SK-N-SH (cell line): ENCODE data around the gene CDC37. TPM values are rescaled to one million over a fixed set of nuclear protein-coding genes. Genes with fewer than 3 reads are reported as not detected.

Experiments used
- CTCF ChIA-PET: fragments of 300-600, 350-600 bp; formaldehyde crosslinking; extraction: SDS; loops from one replicate; lab custom pipeline; 2021; lab: Yijun Ruan, JAX
- POLR2A ChIA-PET: fragments of 350-600 bp; sonication (Branson Sonifier 250); formaldehyde crosslinking; extraction: SDS; loops from one replicate; lab custom pipeline; 2020; ENCODE audit warnings: antibody characterized with exemption, inconsistent platforms; lab: Yijun Ruan, JAX
- DNase-seq: peaks from one replicate; pipeline ENCODE4 v3.0.0; 2012
- H2AFZ ChIP-seq: fragments of 200-600 bp; sonication (generic); 2 replicates; pipeline ENCODE4 v1.8.1; 2016; ENCODE audit warnings: antibody characterized with exemption, mild to moderate bottlenecking, low read depth
- H3F3A ChIP-seq: fragments of 200-600 bp; sonication (generic); replicated peaks from 2 replicates; pipeline ENCODE3; 2016; ENCODE audit warnings: antibody characterized with exemption, mild to moderate bottlenecking; ENCODE audit not compliant: insufficient read depth
- H3K27ac ChIP-seq, 2 experiments: fragments of 200-500 bp in 1 of 2; fragments of 200-600 bp in 1 of 2; sonication (Bioruptor generic) in 1 of 2; sonication (generic), shearing (Covaris generic) in 1 of 2; 2 replicates each; pipeline versions ENCODE4 v1.5.1 to v1.6.1; 2014 to 2016; ENCODE audit warnings: low read depth in 2 of 2, inconsistent platforms in 1 of 2, low read length in 1 of 2, mild to moderate bottlenecking in 1 of 2, mixed read lengths in 1 of 2
- H3K27me3 ChIP-seq: fragments of 200-600 bp; sonication (generic), shearing (Covaris generic); 2 replicates; pipeline ENCODE4 v1.6.1; 2016; ENCODE audit warnings: mixed run types; ENCODE audit not compliant: insufficient read depth
- H3K36me3 ChIP-seq, 2 experiments: fragments of 200-500 bp in 1 of 2; fragments of 200-600 bp in 1 of 2; sonication (Bioruptor generic) in 1 of 2; sonication (generic) in 1 of 2; replicated peaks in 1 of 2; 2 replicates each; pipeline versions ENCODE3 to v1.5.1; 2014 to 2016; ENCODE audit warnings: low read length in 1 of 2, mild to moderate bottlenecking in 1 of 2; ENCODE audit not compliant: insufficient read depth in 2 of 2, control insufficient read depth in 1 of 2
- H3K4me1 ChIP-seq, 2 experiments: fragments of 200-500 bp in 1 of 2; fragments of 200-600 bp in 1 of 2; sonication (Bioruptor generic) in 1 of 2; sonication (generic), shearing (Covaris generic) in 1 of 2; 2 replicates each; pipeline versions ENCODE4 v1.5.1 to v1.6.1; 2014 to 2016; ENCODE audit warnings: low read depth in 1 of 2, low read length in 1 of 2, mixed run types in 1 of 2; ENCODE audit not compliant: insufficient read depth in 2 of 2, control insufficient read depth in 1 of 2
- H3K4me2 ChIP-seq: fragments of 200-600 bp; sonication (generic), shearing (Covaris generic); 2 replicates; pipeline ENCODE4 v1.6.1; 2017; ENCODE audit warnings: mixed run types
- H3K4me3 ChIP-seq, 2 experiments: fragments of 200-500 bp in 1 of 2; fragments of 200-600 bp in 1 of 2; sonication (Bioruptor generic) in 1 of 2; sonication (generic), shearing (Covaris generic) in 1 of 2; 2 replicates each; pipeline versions ENCODE4 v1.5.1 to v1.8.1; 2014 to 2016; ENCODE audit warnings: low read depth in 2 of 2, inconsistent platforms in 1 of 2, low read length in 1 of 2, mild to moderate bottlenecking in 1 of 2, mixed read lengths in 1 of 2, moderate library complexity in 1 of 2
- H3K79me2 ChIP-seq: fragments of 200-600 bp; sonication (generic); 2 replicates; pipeline ENCODE4 v1.8.1; 2017; ENCODE audit warnings: mild to moderate bottlenecking; ENCODE audit not compliant: insufficient read depth
- H3K9ac ChIP-seq: fragments of 200-600 bp; sonication (generic); 2 replicates; pipeline ENCODE4 v1.6.1; 2017; ENCODE audit warnings: mixed run types
- H3K9me2 ChIP-seq: fragments of 200-600 bp; sonication (generic); 2 replicates; pipeline ENCODE4 v1.6.1; 2017; ENCODE audit warnings: mixed run types
- H3K9me3 ChIP-seq: fragments of 200-600 bp; sonication (generic); 2 replicates; pipeline ENCODE4 v1.6.1; 2017; ENCODE audit warnings: mixed run types, mild to moderate bottlenecking, moderate library complexity
- H4K20me1 ChIP-seq: fragments of 200-600 bp; sonication (generic); 2 replicates; pipeline ENCODE4 v1.6.1; 2017; ENCODE audit warnings: mild to moderate bottlenecking, mixed run types; ENCODE audit not compliant: insufficient read depth
- CHD2 ChIP-seq: fragments of 150-350 bp; IDR thresholded peaks from 2 replicates; pipeline ENCODE4 v1.6.1; 2018; ENCODE audit warnings: low read length; ENCODE audit not compliant: partially characterized antibody
- ELF1 ChIP-seq: IDR thresholded peaks from 2 replicates; pipeline ENCODE4 v1.4.0; 2012
- EP300 ChIP-seq, 2 experiments: IDR thresholded peaks; 2 replicates each; pipeline versions ENCODE4 v1.4.0 to v1.6.1; 2012; ENCODE audit warnings: borderline replicate concordance in 1 of 2, low read depth in 1 of 2, low read length in 1 of 2
- EZH2phosphoT487 ChIP-seq: fragments of 200-600 bp; sonication (generic); IDR thresholded peaks from 2 replicates; pipeline ENCODE4 v1.6.1; 2017; ENCODE audit warnings: low read depth, mixed run types, mild to moderate bottlenecking, antibody characterized with exemption, moderate library complexity, borderline replicate concordance
- FOXJ3 ChIP-seq: sonication (generic); formaldehyde crosslinking; IDR thresholded peaks from 2 replicates; pipeline ENCODE4 v1.5.1; 2020; ENCODE audit warnings: mild to moderate bottlenecking, missing genetic modification reagents
- FOXM1 ChIP-seq: IDR thresholded peaks from 2 replicates; pipeline ENCODE4 v1.4.0; 2012; ENCODE audit warnings: low read depth, mild to moderate bottlenecking
- MEF2A ChIP-seq: IDR thresholded peaks from 2 replicates; pipeline ENCODE4 v1.4.0; 2012; ENCODE audit warnings: low read depth, borderline replicate concordance
- MXI1 ChIP-seq: IDR thresholded peaks from 2 replicates; pipeline ENCODE4 v1.6.1; 2012; ENCODE audit warnings: mild to moderate bottlenecking, low read depth, low read length, improper control_type of control experiment
- NFIC ChIP-seq: IDR thresholded peaks from 2 replicates; pipeline ENCODE4 v1.4.0; 2012; ENCODE audit warnings: borderline replicate concordance
- RCOR1 ChIP-seq: fragments of 150-350 bp; IDR thresholded peaks from 2 replicates; pipeline ENCODE4 v1.6.1; 2017; ENCODE audit warnings: antibody characterized with exemption, low read length
- RFX5 ChIP-seq: IDR thresholded peaks from 2 replicates; pipeline ENCODE4 v1.6.1; 2012; ENCODE audit warnings: mild to moderate bottlenecking, improper control_type of control experiment, low read length
- TCF12 ChIP-seq: IDR thresholded peaks from 2 replicates; pipeline ENCODE4 v1.4.0; 2012
- TEAD4 ChIP-seq: IDR thresholded peaks from 2 replicates; pipeline ENCODE4 v1.4.0; 2012; ENCODE audit warnings: mild to moderate bottlenecking, borderline replicate concordance; ENCODE audit not compliant: insufficient read depth
- USF2 ChIP-seq: fragments of 150-350 bp; IDR thresholded peaks from 2 replicates; pipeline ENCODE4 v1.6.1; 2017; ENCODE audit warnings: antibody characterized with exemption, low read length, low read depth, borderline replicate concordance
- YY1 ChIP-seq: IDR thresholded peaks from 2 replicates; pipeline ENCODE4 v1.4.0; 2012; ENCODE audit warnings: low read depth, mild to moderate bottlenecking
- WGBS: methylation state at CpG from one replicate; pipeline ENCODE4 v1.1.6; 2017; ENCODE audit warnings: low lambda C conversion rate; 5-methylcytosine and 5-hydroxymethylcytosine counted together
- polyA plus RNA-seq, 3 experiments: library from polyadenylated mRNA; depleted of rRNA; stranded (reverse); fragments of >200 nt; gene quantifications; 2 replicates each; pipeline ENCODE4 v1.2.3, GENCODE V29; 2012
- TF ChIP-seq, protein P1 (sequence below): IDR thresholded peaks from 2 replicates; pipeline ENCODE4 v1.4.0; 2012; ENCODE audit warnings: low read depth
- TF ChIP-seq, protein P2 (sequence below): IDR thresholded peaks from 2 replicates; pipeline ENCODE4 v1.4.0; 2012; ENCODE audit warnings: low read depth, borderline replicate concordance
- TF ChIP-seq, protein P3 (sequence below): fragments of 150-350 bp; IDR thresholded peaks from 2 replicates; pipeline ENCODE4 v1.6.1; 2016; ENCODE audit warnings: mild to moderate bottlenecking, low read depth, low read length

The CDC37 gene
- polyA plus RNA-seq, 1 of the 3 experiments (the other 2 are of a cell fraction) = 1,026 TPM

DNA sequence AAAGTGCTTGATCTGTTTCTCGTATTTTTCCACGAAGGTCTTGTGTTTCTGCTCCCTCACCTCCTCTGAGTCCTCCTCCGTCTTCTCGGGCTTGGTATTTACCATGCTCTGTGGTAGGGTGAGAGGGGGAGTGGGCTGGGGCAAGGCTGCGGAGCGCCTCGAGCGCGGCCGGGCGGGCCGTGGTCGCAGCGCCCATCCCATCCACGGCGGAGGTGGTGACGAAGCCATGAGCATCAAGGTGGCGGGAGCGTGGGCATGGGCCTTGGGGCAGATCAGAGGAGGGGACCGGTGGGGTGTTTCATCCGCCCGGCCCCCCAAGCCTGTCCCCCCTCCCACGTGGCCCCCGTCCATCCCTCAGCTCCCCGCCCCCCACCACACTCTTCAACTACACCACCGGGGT, 7.9 kb downstream of the CDC37 start:
- no peak overlapping the region for H2AFZ ChIP-seq
- POLR2A ChIA-PET = no interaction called here
- no peak for DNase-seq
- H3K4me2 ChIP-seq = no peak overlapping the region
- no peak overlapping the region for H3K9ac ChIP-seq
- no peaks in the 10 kb centered on the region for H3K9me2 ChIP-seq
- H3K27me3 ChIP-seq = no peaks in the 10 kb centered on the region
- H3F3A ChIP-seq = peaks cover 18% of the 10 kb centered on the region
- H3K36me3 ChIP-seq = peaks cover 26 to 34% of the 10 kb centered on the region in 2 experiments
- H4K20me1 ChIP-seq = peaks cover 46% of the 10 kb centered on the region
- no peak for TF ChIP-seq FOXJ3 (CRISPR knock-in tag)
- no peak for TF ChIP-seq USF2
- no peak for TF ChIP-seq ELF1
- no peak for TF ChIP-seq YY1
- TF ChIP-seq FOXM1 = no peak
- TF ChIP-seq EZH2phosphoT487 = no peak
- no peak for TF ChIP-seq MXI1
- TF ChIP-seq TEAD4 = no peak
- no peak for TF ChIP-seq RCOR1
- TF ChIP-seq, protein P1, sequence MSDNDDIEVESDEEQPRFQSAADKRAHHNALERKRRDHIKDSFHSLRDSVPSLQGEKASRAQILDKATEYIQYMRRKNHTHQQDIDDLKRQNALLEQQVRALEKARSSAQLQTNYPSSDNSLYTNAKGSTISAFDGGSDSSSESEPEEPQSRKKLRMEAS = no peak
- no peak for TF ChIP-seq MEF2A
- TF ChIP-seq CHD2 = no peak
- TF ChIP-seq, protein P2, sequence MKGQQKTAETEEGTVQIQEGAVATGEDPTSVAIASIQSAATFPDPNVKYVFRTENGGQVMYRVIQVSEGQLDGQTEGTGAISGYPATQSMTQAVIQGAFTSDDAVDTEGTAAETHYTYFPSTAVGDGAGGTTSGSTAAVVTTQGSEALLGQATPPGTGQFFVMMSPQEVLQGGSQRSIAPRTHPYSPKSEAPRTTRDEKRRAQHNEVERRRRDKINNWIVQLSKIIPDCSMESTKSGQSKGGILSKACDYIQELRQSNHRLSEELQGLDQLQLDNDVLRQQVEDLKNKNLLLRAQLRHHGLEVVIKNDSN = no peak
- TF ChIP-seq NFIC = no peak
- no peak for TF ChIP-seq RFX5
- no peak for TF ChIP-seq EP300 (IDR thresholded peaks at IDR 0.05; ENCODE audit: borderline replicate concordance in 1 of 2, low read depth in 1 of 2, low read length in 1 of 2)
- no peak for TF ChIP-seq TCF12
- TF ChIP-seq, protein P3, sequence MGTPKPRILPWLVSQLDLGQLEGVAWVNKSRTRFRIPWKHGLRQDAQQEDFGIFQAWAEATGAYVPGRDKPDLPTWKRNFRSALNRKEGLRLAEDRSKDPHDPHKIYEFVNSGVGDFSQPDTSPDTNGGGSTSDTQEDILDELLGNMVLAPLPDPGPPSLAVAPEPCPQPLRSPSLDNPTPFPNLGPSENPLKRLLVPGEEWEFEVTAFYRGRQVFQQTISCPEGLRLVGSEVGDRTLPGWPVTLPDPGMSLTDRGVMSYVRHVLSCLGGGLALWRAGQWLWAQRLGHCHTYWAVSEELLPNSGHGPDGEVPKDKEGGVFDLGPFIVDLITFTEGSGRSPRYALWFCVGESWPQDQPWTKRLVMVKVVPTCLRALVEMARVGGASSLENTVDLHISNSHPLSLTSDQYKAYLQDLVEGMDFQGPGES = no peak
- no peak overlapping the region for H3K27ac ChIP-seq
- CTCF ChIA-PET = interaction anchor here (1.0 to 3.2 kb wide), 6 partner anchors 8 to 367 kb away, joined by 3 to 13 read pairs (median 4); partner anchors contain the start of gene CDC37
- H3K79me2 ChIP-seq = peaks cover 43% of the 10 kb centered on the region
- no peak overlapping the region for H3K4me3 ChIP-seq
- no peaks in the 10 kb centered on the region for H3K9me3 ChIP-seq
- H3K4me1 ChIP-seq = no peaks in the 10 kb centered on the region
- 93% methylated on average over 21 of the region's 26 CpGs for WGBS
